Bone marrow (tissue), 2 donors: Measurements from ENCODE around the gene TAF4.
"Not testable (repeated sequence)": the region's sequence is repeated elsewhere in the genome, so short reads cannot be mapped to it uniquely, and the experiment has no call there.

ENCODE experiments used
- DNase-seq, 2 donors: peaks; one replicate each; lab custom pipeline; 2025; lab: John Stamatoyannopoulos, UW

Gene TAF4

DNA sequence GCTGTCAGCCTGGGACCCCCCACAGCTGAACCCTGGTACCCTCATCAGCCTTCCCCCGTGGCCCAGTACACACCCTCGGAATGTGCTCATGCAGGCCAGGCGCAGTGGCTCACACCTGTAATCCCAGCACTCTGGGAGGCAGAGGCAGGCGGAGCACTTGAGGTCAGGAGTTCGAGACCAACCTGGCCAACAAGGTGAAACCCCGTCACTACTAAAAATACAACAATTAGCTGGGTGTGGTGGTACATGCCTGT, 9.9 kb downstream of the TAF4 start:
- not testable (repeated sequence) for DNase-seq

GRCh38 chr20:62055106-62055861, 10.4 kb downstream of the TAF4 start:
- DNase-seq, result no peak

DNA sequence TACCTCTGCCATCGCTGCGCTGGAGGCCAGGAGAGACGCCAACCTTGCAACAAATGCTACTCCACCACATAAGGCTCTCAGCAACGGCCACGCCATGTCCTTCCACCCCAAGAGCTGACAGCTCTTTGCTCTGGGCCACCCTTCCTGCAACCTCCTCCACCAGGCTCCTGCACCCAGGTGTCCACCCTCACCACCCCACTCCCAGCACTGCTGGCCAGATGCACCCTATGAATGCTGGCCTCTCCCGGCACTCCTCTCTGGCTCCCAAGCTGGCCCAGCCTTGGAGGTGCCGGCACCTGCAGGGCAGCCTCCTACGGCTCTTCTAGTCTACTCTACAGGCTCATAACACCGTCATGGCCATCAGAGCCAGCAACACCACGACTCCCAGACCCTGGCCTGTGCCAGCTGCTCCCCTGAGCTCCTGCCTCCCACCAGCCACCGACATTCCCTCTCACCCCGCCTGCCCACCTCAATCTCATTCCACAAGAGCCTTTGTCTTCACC, 11.2 kb downstream of the TAF4 start:
- no peak for DNase-seq

GRCh38 chr20:62053465-62054196, 12.1 kb downstream of the TAF4 start:
- no peak for DNase-seq

DNA sequence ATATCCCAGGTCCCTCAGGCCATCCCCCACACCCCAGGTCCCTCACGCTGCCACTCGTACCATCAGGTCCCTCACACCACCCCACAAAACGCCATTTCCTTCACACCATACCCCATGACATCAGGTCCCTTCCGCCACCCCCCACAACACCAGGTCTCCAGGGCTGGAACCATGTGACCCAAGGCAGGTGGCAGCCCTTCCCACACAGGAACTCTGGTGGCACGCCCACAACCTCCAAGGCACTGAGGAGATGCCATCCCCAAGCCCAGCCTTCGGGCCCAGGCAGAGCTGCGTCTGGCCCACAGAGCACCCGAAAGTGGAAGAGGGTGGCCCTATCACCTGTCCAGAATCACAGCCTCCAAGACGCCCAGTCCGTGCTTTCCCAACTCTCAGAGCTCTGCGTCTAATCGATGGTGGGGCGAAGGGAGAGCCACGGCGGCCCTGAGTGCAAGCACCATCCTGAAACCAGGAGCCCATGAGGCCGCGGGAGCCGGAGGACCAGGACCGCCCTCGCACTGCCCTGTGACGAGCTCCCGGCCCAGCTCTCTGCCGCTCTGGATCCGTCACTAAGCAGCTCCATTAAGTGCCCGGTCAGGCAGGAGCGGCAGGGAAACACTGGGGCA, 12.7 kb downstream of the TAF4 start:
- no peak for DNase-seq

DNA sequence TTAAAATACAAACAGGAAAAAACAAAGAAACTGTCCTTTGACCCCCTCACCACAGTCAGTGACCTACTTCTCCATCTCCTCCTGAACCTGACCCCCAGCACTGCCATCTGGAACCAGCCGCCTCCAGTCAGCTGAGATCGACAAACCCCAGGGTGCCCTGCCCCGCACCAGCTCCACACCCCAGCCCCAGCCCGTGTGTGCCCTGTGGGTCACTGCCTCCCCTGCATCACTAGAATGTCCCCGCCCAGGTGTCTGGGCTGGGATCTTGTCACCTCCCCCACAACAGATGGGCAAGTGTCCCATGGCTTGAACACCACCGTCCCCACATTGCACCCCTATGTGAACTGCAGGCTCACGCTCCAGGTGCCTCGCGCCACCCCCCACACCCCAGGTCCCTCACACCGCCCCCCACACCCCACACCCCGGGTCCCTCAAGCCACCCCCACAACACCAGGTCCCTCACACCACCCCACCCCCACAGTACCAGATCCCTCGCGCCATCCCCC, 13.3 kb downstream of the TAF4 start:
- DNase-seq, result no peak

DNA sequence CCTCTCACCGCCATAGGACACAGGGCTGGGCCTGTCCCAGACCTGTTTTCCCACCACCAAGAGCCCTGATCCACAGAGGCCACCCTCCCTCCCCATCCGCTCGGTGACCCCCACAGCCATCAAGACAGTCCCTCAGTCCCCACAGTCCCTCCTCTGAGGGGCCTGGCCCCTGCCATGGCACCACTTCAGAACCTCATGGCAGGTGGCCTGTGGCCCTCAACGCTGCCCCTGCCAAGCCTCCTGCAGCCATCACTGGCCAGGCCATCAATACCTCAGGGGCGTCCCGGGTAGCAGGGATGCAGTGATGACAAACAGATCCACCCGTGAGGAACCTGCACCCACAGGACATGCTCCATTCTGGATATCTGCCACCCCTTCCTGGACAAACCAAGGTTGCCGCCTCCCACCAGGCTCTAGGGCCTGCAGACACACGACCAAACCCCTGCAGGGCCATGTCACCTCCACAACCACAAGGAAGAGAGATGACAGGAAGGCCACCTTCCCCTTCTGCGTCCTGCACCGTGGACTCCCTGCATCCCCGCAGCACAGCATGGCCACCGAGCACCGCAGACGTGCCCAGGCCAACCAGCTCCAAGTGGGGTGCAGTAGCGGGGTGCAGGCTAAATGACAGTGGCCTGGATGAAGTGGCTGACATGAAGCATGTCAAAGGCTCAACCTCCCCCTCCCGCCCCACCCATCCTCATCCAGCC, 14.0 kb downstream of the TAF4 start:
- no peak for DNase-seq

GRCh38 chr20:62051144-62051543, 14.5 kb downstream of the TAF4 start:
- DNase-seq, result no peak

- DNase-seq, result no peak
These were observed 15.2 kb downstream of the TAF4 start for GRCh38 chr20:62050166-62051120.

- DNase-seq, result no peak
These were observed 16.1 kb downstream of the TAF4 start for GRCh38 chr20:62049342-62050165.

GRCh38 chr20:62048821-62049291, 16.8 kb downstream of the TAF4 start:
- no peak for DNase-seq

- DNase-seq, result no peak
These were observed 17.3 kb downstream of the TAF4 start for GRCh38 chr20:62048346-62048761.

DNA sequence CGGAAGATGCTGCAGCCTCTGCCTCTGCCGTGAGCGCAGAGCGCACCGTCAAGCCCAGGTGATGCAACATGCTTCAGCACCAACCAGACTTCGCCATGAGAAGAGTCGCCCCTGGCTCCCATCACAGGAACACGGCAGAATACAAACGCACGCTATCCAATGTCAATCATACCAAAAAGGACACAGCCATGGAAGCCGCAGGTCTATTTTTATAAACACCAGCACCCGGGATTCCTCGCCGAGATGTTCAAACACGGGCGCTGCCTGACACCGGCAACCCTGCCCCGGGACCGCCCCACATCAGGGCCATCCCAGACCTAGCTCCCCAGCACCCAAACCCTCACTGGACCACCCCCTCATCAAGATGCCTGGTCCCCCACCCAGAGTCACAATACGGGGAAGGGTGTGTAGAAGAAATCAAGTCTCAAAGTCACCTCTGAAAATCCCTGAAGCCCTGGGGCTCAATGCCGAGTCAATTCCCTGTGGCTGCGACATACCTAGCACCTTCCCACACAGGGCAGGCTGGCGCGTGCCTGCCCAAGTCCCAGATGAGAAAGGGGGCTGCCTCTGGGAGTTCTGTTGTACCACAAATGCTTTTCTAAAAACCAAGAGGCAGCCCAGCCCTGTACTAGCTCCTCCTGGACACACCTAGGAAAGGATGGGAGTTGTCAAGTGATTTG, 17.9 kb downstream of the TAF4 start:
- DNase-seq, result no peak

DNA sequence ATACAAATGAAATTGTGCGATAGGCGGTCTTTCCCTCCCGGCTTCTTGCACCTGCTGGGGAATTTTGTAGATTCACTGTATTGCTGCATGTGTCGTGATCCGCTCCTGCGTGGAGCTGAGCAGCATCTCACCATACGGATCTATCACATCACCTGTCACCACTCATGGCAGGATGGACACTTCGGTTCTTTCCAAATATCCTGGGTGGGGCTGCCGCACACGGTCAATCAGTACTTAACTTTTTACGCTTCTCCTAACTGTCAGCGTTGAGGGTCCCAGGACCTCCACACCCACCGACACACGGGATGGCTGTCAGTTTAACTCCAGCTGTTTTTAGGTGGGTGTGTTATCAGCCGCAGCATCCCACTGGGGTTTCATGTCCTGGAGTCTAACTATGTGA, 19.2 kb downstream of the TAF4 start:
- no peak for DNase-seq

GRCh38 chr20:62045529-62046285, 20.0 kb downstream of the TAF4 start:
- DNase-seq, result no peak

DNA sequence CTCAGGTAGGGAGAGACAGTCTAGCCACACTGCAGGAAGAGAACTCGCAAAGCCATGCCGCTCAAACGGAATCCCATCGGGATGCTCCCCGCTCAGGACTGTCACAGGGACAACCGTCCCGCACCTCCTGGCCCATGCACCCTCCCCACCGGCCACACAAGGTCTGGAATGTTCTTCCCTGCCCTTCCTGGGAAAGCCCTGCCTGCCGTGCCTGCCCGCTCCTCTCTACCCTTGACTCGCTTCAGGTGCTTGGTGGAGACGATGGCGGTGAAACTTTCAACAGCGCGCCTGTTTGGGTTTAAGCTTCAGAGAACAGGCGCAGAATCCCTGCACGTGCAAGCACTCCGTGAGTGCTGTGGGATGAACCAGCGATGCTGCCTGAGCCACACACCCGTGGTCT, 20.6 kb downstream of the TAF4 start:
- DNase-seq, result no peak

DNA sequence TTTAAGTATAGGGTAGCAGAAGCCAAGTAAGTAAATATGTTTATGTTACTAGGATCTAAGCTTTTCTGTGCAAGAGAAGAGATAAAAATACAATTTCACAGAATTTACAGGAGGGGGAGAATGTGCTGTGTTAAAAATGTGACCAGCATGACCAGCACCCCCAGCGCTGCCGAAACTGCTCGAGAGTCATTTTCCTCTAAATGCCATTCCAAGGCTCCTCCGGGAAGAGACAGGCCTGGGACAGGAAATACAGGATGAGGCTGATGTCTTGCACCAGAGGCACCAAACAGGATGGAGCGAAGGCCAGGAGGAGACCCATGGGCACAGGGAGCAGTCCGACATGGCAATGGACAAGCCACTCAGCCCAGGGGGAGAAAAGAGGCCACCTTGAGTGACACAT, 21.1 kb downstream of the TAF4 start:
- DNase-seq, result no peak

GRCh38 chr20:62043131-62043914, 22.4 kb downstream of the TAF4 start:
- no peak for DNase-seq
